Measurements from ENCODE around the gene F7.

The F7 gene

DNA sequence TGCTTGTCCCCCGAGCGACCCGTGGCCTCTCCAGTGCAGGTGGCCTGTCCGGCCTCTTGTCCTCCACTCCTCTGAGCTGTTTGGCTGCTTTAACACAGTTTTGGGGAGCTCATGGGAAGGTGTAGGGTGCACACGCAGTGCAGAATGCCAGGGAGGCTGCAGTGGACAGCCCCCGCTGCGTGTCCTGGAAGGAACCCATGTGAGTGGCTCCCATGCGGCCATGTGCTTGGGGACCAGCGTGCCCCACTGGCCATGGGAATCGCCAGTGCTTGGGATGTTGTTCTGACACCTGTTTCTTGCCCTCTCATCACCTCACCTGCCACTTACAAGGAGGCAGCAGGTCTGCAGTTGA, 22.6 kb upstream of the F7 start:
- H3K9me3 ChIP-seq (replicated peaks in 1 of 11), result no peaks in the 10 kb centered on the region
- no peak overlapping the region for H3K4me3 ChIP-seq
- H3K36me3 ChIP-seq, result no peaks in the 10 kb centered on the region
- H3K27me3 ChIP-seq, result peaks cover 0 to 10% (median 0%) of the 10 kb centered on the region in 11 experiments; a peak in 8 of 22 replicates
- H3K4me2 ChIP-seq, result no peak overlapping the region
- no peak overlapping the region for H3K27ac ChIP-seq
- no peak overlapping the region for H3K9ac ChIP-seq
- H3K4me1 ChIP-seq, result peaks cover 0 to 20% (median 13%) of the 10 kb centered on the region in 10 experiments; a peak in 15 of 20 replicates
- no peak for TF ChIP-seq Cebpa-rat (IDR thresholded peaks at IDR 0.05)
- H4K20me1 ChIP-seq, result peaks cover 0 to 41% (median 0%) of the 10 kb centered on the region in 11 experiments; a peak in 4 of 22 replicates

DNA sequence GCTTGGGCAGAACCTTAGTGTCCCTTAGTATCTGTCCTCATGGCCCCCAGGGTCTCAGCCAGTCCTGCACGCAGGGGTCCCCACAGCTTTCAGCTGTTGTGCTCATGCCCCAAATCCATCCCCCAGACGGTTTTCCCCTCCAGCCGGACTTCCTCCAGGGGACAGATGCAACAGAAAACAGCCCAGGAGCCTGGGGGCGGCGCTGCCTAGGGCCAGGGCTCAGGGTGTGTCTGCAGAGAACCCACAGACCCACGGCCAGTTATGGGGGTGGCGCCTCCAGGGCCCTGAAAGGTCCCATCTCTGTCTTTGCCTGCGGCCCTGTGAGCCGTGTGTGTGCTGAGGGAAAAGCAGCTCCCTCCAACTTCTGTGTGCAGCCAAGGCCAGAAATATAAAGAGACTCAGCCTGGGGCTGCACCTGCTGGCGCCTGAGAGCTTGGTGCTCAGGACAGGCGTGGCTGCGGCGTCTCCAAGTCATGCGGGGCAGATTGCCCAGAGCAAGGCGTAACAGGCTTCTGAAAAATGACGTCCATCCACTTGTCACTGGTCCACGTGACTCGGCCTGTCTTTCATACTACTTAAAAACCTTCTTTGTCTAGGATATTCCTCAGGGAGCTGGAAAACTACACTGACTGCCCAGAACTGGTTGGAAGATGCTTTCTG, 22.1 kb upstream of the F7 start:
- peaks cover 0 to 16% (median 0%) of the 10 kb centered on the region in 11 experiments; a peak in 9 of 22 replicates for H3K27me3 ChIP-seq
- H3K4me3 ChIP-seq, result no peak overlapping the region
- H3K9me3 ChIP-seq (replicated peaks in 1 of 11), result no peaks in the 10 kb centered on the region
- H3K36me3 ChIP-seq, result no peaks in the 10 kb centered on the region
- no peak for TF ChIP-seq Cebpa-rat (IDR thresholded peaks at IDR 0.05)
- H4K20me1 ChIP-seq, result peaks cover 0 to 41% (median 0%) of the 10 kb centered on the region in 11 experiments; a peak in 4 of 22 replicates
- H3K9ac ChIP-seq, result no peak overlapping the region
- H3K4me1 ChIP-seq, result peaks cover 0 to 14% (median 10%) of the 10 kb centered on the region in 10 experiments; a peak in 15 of 20 replicates
- H3K27ac ChIP-seq, result no peak overlapping the region
- H3K4me2 ChIP-seq, result no peak overlapping the region

DNA sequence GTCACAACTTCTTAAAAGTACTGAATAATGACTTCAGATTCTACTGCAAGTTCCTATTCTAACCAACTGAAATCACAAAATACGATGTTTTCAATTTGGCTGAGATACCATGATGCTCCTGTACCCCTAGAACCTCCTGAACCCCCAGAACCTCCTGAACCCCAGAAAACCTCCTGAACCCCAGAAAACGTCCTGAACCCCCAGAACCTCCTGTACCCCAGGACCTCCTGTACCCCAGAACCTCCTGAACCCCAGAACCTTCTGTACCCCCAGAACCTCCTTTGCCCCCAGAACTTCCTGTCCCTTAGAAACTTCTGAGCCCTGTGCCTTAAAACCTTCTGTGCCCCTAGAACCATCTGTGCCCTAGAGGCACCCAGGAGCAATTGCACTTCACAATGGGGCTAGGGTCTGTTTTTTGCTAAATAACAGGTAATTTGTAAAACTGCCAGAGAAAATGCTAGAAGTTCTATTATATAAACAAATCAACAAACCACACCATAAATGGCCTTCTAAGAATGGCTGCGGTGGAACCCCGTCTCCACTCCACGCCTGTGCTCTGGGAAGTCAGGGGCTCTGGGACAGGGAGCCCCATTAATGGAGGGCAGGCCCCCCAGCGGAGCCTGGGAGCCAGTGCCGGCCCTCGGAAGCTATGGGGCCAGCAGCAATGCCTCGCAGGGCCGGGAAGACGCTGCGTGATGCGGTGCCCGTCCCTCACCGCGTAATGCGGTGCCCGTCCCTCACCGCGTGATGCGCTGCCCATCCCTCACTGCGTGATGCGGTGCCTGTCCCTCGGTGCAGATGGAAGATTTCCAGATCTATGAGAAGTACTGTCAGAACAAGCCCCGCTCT, 21.3 kb upstream of the F7 start:
- no peak for TF ChIP-seq Cebpa-rat (IDR thresholded peaks at IDR 0.05)
- H3K27me3 ChIP-seq, result peaks cover 0 to 19% (median 0%) of the 10 kb centered on the region in 11 experiments; a peak in 9 of 22 replicates
- no peaks in the 10 kb centered on the region for H3K36me3 ChIP-seq
- peaks cover 0 to 7% (median 3%) of the 10 kb centered on the region in 10 experiments; a peak in 15 of 20 replicates for H3K4me1 ChIP-seq
- no peaks in the 10 kb centered on the region for H3K9me3 ChIP-seq (replicated peaks in 1 of 11)
- peaks cover 0 to 41% (median 0%) of the 10 kb centered on the region in 11 experiments; a peak in 4 of 22 replicates for H4K20me1 ChIP-seq
- no peak overlapping the region for H3K9ac ChIP-seq
- H3K27ac ChIP-seq, result no peak overlapping the region
- H3K4me3 ChIP-seq, result no peak overlapping the region
- no peak overlapping the region for H3K4me2 ChIP-seq

DNA sequence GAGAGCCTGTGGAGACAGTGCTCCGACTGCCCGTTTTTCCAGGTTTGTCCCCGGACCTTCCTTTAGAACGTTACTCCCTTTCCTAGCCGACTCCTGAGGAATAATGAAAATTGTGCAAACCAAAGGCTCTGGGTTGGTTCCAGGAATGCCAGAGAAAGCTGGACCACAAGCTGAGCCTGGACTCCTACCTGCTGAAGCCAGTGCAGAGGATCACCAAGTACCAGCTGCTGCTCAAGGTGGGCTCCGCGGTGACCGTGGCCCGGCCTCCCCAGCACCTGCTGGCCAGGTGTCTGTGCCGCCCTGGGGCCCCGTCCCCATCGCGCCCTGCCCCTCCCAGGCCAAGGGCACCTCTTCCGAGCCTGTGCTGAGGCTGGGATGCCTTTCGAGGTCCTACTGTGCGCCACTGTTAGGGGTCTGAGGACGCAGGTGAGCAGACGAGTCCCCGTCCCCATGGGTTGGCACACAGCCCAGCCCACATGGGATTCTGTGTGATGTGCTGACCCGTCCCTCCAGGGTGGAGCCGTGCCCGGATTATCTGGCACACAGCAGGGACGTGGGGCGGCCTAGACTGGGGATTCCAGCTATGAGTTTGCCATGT, 20.5 kb upstream of the F7 start:
- H3K4me2 ChIP-seq, result no peak overlapping the region
- H3K9ac ChIP-seq, result no peak overlapping the region
- no peak for TF ChIP-seq Cebpa-rat (IDR thresholded peaks at IDR 0.05)
- no peak overlapping the region for H3K4me3 ChIP-seq
- no peak overlapping the region for H3K27ac ChIP-seq
- H3K4me1 ChIP-seq, result peaks cover 0 to 4% (median 0%) of the 10 kb centered on the region in 10 experiments; a peak in 1 of 20 replicates
- peaks cover 0 to 19% (median 0%) of the 10 kb centered on the region in 11 experiments; a peak in 9 of 22 replicates for H3K27me3 ChIP-seq
- no peaks in the 10 kb centered on the region for H3K36me3 ChIP-seq
- H4K20me1 ChIP-seq, result peaks cover 0 to 46% (median 0%) of the 10 kb centered on the region in 11 experiments; a peak in 4 of 22 replicates
- H3K9me3 ChIP-seq (replicated peaks in 1 of 11), result no peaks in the 10 kb centered on the region

DNA sequence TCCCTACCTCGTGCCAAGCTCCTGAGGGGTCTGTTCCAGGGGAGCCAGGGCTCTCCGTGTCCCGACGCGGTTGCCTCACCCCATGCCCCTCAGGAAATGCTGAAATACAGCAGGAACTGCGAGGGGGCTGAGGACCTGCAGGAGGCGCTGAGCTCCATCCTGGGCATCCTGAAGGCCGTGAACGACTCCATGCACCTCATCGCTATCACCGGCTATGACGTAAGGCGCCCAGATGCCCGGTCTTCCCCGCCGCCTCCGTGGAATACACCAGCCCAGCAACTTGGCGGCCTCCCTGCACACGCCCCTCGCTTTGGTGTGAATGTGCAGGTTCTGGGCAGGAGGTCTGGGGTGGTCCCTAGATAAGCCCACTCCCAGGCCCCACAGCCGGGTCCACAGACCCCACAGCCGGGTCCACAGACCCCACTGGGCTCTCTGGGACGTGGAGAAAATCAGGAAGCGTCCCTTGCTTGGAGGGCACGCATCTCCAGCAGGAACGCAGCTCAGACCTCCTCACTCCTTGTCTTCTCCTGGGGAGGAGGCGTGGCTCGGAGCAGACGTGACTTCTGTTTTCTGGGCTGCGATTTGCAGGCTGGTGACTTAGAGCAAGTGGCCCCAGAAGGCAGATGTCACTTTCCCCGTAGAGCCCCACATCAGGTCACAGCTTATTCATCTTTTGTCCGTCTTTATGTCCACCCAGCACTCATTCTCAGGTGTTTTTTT, 19.4 kb upstream of the F7 start:
- H3K36me3 ChIP-seq, result no peaks in the 10 kb centered on the region
- H3K4me2 ChIP-seq, result no peak overlapping the region
- peaks cover 0 to 19% (median 0%) of the 10 kb centered on the region in 11 experiments; a peak in 9 of 22 replicates for H3K27me3 ChIP-seq
- no peak overlapping the region for H3K9ac ChIP-seq
- H3K4me3 ChIP-seq, result no peak overlapping the region
- H3K4me1 ChIP-seq, result peaks cover 0 to 4% (median 0%) of the 10 kb centered on the region in 10 experiments; a peak in 1 of 20 replicates
- peaks cover 0 to 38% (median 0%) of the 10 kb centered on the region in 11 experiments; a peak in 4 of 22 replicates for H4K20me1 ChIP-seq
- no peaks in the 10 kb centered on the region for H3K9me3 ChIP-seq (replicated peaks in 1 of 11)
- TF ChIP-seq Cebpa-rat (IDR thresholded peaks at IDR 0.05), result no peak
- no peak overlapping the region for H3K27ac ChIP-seq

DNA sequence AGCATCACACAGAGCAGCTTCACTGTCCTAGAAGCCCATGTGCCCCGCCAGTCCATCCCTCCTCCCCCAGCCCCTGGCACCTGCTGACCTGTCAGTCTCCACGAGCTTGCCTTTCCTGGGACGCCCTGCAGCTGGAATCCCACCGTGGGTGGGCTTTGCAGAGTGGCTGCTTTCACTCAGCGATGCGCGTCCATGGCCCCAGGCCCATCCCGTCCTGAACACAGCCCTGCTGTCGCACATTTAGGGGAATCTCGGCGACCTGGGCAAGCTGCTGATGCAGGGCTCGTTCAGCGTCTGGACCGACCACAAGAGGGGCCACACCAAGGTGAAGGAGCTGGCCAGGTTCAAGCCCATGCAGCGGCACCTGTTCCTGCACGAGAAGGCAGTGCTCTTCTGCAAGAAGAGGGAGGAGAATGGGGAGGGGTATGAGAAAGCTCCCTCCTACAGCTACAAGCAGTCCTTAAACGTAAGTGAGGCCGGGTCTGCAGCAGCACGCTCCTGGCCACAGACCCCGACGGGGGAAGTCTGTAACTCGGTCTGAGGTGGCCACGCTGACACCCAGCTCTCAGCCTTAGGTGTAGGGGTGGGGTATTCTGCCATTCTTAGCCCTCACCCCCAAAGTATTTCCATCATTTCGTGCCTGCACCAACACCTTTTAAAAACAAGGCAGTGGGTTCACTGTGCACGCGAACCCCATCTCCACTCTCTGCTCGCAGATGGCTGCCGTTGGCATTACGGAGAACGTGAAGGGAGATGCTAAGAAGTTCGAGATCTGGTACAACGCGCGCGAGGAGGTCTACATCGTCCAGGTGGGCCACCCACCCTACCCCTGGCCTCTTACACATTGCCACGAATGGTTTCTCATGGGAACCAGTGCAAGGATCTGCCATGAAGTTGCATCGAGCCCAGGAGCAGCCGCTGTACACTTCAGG, 18.3 kb upstream of the F7 start:
- Histone ChIP-seq H4K20me1 (peaks cover 0 to 33% (median 0%) of the 10 kb centered on the region in 11 experiments; a peak in 4 of 22 replicates), H3K36me3 (no peaks in the 10 kb centered on the region), H3K9ac (no peak overlapping the region), H3K27ac (no peak overlapping the region), H3K4me1 (peaks cover 0 to 4% (median 0%) of the 10 kb centered on the region in 10 experiments; a peak in 1 of 20 replicates), H3K4me2 (no peak overlapping the region), H3K4me3 (no peak overlapping the region), H3K9me3 (replicated peaks in 1 of 11) (no peaks in the 10 kb centered on the region), H3K27me3 (peaks cover 0 to 19% (median 0%) of the 10 kb centered on the region in 11 experiments; a peak in 9 of 22 replicates)
- no peak for TF ChIP-seq Cebpa-rat (IDR thresholded peaks at IDR 0.05)

DNA sequence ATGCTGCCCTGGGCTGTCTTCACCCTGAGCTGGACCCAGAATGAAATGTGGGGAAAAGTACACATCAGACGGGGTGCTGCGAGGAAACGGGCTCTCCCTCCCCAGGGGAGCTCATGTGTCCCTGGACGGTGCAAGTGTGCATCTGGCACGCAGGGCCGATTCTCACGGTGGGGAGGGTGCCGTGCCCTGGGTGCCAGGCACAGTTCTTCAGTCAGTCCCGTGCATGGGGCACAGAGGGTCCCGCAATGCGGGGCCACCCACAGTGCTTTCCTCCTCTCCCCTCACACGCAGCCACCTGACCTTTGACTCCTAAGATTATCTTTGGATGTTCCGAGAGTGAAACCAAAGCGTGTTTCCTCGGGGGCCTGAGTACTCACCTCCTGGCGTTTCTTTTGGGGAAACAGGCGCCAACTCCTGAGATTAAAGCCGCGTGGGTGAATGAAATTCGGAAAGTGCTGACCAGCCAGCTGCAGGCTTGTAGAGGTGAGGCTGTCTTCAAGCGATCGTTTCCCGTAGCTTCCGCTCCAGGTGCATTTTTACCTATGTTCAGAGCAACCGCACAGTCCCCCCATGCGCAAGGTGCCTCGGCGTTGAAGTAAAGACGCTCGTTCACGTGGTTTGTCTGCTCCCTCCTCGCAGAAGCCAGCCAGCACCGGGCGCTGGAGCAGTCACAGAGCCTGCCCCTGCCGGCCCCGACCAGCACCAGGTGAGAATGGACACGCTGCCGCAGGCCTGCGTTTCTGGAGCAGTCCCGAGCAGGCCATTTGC, 17.5 kb upstream of the F7 start:
- Histone ChIP-seq H4K20me1 (peaks cover 0 to 25% (median 0%) of the 10 kb centered on the region in 11 experiments; a peak in 4 of 22 replicates), H3K27me3 (peaks cover 0 to 19% (median 0%) of the 10 kb centered on the region in 11 experiments; a peak in 10 of 22 replicates), H3K27ac (no peak overlapping the region), H3K4me3 (no peak overlapping the region), H3K4me1 (peaks cover 0 to 4% (median 0%) of the 10 kb centered on the region in 10 experiments; a peak in 1 of 20 replicates), H3K9ac (no peak overlapping the region), H3K36me3 (no peaks in the 10 kb centered on the region), H3K9me3 (replicated peaks in 1 of 11) (no peaks in the 10 kb centered on the region), H3K4me2 (no peak overlapping the region)
- no peak for TF ChIP-seq Cebpa-rat (IDR thresholded peaks at IDR 0.05)

All from BLaER1 treated with 17β-estradiol and CSF1 and Interleukin-3, amounts not matched to agents 10 nM and 100 nM (cell line).